ENCODE measurements around the gene PLPPR4.

DNA sequence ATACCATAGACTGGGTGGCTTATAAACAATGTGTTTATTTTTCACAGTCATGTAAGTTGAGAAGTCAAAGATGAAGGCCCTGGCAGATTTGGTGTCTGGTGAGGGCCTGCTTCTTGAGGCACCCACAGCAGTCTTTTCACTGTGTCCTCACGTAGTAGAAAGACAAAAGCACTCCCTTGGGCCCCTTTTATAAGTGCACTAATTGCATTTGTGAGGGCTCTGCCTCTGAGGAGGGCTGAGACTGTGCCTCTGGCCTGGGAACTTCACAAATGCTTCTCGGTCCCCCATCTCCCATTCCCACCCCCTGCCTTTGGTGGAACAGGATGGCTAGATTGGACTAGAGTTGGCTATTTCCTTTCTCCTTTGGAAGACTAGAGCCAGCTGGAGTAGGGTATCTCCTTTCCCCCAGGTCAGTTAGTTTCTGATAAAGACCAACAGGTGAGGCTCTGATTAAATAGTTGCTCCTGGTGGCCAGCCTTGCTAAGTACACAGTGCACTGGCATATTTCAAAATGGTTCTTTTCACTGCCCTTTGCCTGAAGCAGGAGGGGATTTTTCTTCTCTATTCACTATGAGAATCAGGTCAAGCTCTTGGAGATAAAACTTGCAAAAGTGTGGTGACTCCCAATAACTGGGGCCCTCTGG is 82.9 kb downstream of the PLPPR4 start:
- TF ChIP-seq, protein P1, sequence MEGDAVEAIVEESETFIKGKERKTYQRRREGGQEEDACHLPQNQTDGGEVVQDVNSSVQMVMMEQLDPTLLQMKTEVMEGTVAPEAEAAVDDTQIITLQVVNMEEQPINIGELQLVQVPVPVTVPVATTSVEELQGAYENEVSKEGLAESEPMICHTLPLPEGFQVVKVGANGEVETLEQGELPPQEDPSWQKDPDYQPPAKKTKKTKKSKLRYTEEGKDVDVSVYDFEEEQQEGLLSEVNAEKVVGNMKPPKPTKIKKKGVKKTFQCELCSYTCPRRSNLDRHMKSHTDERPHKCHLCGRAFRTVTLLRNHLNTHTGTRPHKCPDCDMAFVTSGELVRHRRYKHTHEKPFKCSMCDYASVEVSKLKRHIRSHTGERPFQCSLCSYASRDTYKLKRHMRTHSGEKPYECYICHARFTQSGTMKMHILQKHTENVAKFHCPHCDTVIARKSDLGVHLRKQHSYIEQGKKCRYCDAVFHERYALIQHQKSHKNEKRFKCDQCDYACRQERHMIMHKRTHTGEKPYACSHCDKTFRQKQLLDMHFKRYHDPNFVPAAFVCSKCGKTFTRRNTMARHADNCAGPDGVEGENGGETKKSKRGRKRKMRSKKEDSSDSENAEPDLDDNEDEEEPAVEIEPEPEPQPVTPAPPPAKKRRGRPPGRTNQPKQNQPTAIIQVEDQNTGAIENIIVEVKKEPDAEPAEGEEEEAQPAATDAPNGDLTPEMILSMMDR (optimal IDR thresholded peaks at IDR 0.05 in 1 of 3, IDR thresholded peaks at IDR 0.05 in 1 of 3, conservative IDR thresholded peaks at IDR 0.05 in 1 of 3; ENCODE audit: extremely low read depth in 1 of 3, insufficient read depth in 2 of 3, low read length in 3 of 3) = no peak
- no peak for TF ChIP-seq EZH2 (IDR thresholded peaks at IDR 0.05; ENCODE audit: low read length)

All from keratinocyte (primary cell).